Measurements from ENCODE around the gene ZNF787.
"Not testable (repeated sequence)": the region's sequence is repeated elsewhere in the genome, so short reads cannot be mapped to it uniquely, and the experiment has no call there.

The ZNF787 gene

DNA sequence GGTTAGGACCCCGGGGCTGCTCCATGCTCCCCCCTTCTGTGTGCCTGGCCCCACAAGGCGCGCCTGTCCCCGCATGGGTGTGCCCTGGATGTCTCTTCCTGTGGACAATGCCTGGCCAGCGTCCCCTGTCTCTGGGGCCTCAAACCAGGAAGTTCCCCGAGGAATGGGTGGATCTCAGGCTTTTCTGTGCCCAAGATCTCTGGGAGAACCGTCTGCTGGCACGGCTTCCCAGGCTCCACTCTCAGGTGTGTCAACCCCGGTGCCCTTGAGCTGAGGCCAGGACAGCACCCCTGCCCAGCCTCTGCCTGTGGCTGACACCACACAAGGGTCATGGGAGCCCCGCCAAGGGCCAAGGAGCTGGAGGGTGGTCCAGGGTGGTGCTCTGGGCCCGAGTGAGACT is 35.7 kb upstream of the ZNF787 start:
- Histone ChIP-seq H3K27me3 (ENCODE audit: control insufficient read depth in 5 of 5, insufficient read depth in 4 of 5, low read length in 5 of 5) (no peaks in the 10 kb centered on the region), H3K4me1 (ENCODE audit: control insufficient read depth in 5 of 5, insufficient read depth in 5 of 5, low read length in 5 of 5) (peaks cover 0 to 19% (median 4%) of the 10 kb centered on the region in 5 donors), H3K27ac (ENCODE audit: low read depth, low read length) (no peak overlapping the region), H3K9me3 (ENCODE audit: control insufficient read depth in 5 of 5, low read length in 5 of 5) (no peaks in the 10 kb centered on the region), H3K9ac (ENCODE audit: low read length in 5 of 5) (peak overlapping the region in 4 of 5 donors; percentile 14 to 42 (median 30)), H3K4me3 (ENCODE audit: low read depth in 1 of 5, low read length in 5 of 5) (no peak overlapping the region), H3K36me3 (ENCODE audit: control insufficient read depth in 5 of 5, insufficient read depth in 5 of 5, low read length in 5 of 5) (peaks cover 0 to 49% (median 46%) of the 10 kb centered on the region in 5 donors)

DNA sequence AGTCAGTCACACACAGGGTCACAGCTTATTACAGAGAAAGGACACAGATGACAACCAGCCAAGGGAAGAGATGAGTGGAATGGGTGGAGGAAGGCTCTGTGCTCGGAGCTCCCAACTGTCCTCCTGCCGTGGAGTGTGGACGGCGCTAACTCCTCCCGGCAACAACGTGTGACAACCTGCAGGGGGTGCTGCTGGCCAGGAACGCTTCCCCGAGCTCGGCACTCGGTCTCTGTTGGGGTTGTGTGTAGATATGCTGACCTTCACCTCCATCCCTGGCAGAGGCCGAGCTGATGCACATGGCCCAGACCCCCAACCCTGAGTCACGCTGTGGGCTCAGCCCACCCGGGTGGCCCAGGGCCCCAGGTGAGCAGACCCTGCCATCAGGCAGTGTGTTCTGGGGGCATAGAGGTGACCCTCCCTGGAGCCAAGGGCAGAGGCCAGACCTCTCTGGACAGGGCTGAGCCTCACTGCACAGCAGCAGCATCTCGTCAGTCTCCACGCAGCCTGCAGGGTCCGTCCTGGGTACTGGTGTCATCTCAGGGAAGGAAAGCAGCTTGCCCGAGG is 34.1 kb upstream of the ZNF787 start:
- no peak overlapping the region for H3K4me3 ChIP-seq (ENCODE audit: low read depth in 1 of 5, low read length in 5 of 5)
- no peaks in the 10 kb centered on the region for H3K9me3 ChIP-seq (ENCODE audit: control insufficient read depth in 5 of 5, low read length in 5 of 5)
- no peaks in the 10 kb centered on the region for H3K27me3 ChIP-seq (ENCODE audit: control insufficient read depth in 5 of 5, insufficient read depth in 4 of 5, low read length in 5 of 5)
- H3K27ac ChIP-seq (ENCODE audit: low read depth, low read length): no peak overlapping the region
- H3K9ac ChIP-seq (ENCODE audit: low read length in 5 of 5): no peak overlapping the region
- H3K4me1 ChIP-seq (ENCODE audit: control insufficient read depth in 5 of 5, insufficient read depth in 5 of 5, low read length in 5 of 5): peaks cover 0 to 19% (median 4%) of the 10 kb centered on the region in 5 donors
- peaks cover 0 to 40% (median 36%) of the 10 kb centered on the region in 5 donors for H3K36me3 ChIP-seq (ENCODE audit: control insufficient read depth in 5 of 5, insufficient read depth in 5 of 5, low read length in 5 of 5)

DNA sequence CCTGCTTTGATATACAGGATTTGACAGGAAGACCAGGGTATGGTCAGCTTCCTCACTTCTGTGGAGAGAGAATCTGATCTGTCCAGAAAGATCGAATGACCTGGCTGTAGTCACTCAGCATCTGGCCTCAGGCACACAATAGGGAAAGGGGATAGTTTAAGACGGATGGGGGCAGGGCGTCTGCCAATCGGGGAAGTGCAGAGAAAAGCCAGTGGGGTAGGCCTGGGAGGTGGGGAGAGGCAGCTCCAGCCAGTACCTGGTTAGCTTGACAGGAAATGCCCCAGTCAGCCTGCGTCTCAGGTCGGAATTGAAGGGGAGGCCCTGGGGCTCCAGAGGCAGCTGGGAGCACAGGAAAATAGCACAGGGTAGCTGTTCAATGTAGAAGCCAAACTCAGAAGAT is 32.4 kb upstream of the ZNF787 start:
- peaks cover 0 to 31% (median 28%) of the 10 kb centered on the region in 5 donors for H3K36me3 ChIP-seq (ENCODE audit: control insufficient read depth in 5 of 5, insufficient read depth in 5 of 5, low read length in 5 of 5)
- no peak overlapping the region for H3K27ac ChIP-seq (ENCODE audit: low read depth, low read length)

DNA sequence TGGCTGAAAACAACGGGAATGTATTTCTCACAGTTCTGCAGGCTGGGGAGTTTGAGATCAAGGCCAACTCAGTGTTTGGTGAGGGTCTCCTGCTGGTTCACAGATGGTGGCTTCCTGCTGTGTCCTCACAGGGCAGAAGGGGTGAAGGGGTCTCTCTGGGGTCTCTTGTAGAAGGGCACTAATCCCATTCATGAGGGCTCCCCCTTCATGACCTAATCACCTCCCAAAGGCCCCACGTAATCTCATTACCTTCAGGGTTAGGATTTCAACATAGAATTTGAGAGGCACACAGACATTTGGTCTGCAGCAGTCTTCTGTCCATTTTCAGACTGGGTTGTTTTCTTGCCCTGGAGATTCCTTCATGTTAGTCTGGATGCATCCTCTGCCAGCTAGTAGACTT is 31.5 kb upstream of the ZNF787 start:
- H3K27ac ChIP-seq (ENCODE audit: low read depth, low read length): no peak overlapping the region
- H3K9ac ChIP-seq (ENCODE audit: low read length in 5 of 5): no peak overlapping the region
- H3K36me3 ChIP-seq (ENCODE audit: control insufficient read depth in 5 of 5, insufficient read depth in 5 of 5, low read length in 5 of 5): peaks cover 0 to 37% (median 31%) of the 10 kb centered on the region in 5 donors

More for the DNA sequence above, 32.4 kb upstream of the ZNF787 start:
- H3K4me3 ChIP-seq (ENCODE audit: low read depth in 1 of 5, low read length in 5 of 5): no peak overlapping the region
- H3K27me3 ChIP-seq (ENCODE audit: control insufficient read depth in 5 of 5, insufficient read depth in 4 of 5, low read length in 5 of 5): no peaks in the 10 kb centered on the region
- no peak overlapping the region for H3K9ac ChIP-seq (ENCODE audit: low read length in 5 of 5)
- H3K9me3 ChIP-seq (ENCODE audit: control insufficient read depth in 5 of 5, low read length in 5 of 5): no peaks in the 10 kb centered on the region
- H3K4me1 ChIP-seq (ENCODE audit: control insufficient read depth in 5 of 5, insufficient read depth in 5 of 5, low read length in 5 of 5): peaks cover 0 to 19% (median 4%) of the 10 kb centered on the region in 5 donors

DNA sequence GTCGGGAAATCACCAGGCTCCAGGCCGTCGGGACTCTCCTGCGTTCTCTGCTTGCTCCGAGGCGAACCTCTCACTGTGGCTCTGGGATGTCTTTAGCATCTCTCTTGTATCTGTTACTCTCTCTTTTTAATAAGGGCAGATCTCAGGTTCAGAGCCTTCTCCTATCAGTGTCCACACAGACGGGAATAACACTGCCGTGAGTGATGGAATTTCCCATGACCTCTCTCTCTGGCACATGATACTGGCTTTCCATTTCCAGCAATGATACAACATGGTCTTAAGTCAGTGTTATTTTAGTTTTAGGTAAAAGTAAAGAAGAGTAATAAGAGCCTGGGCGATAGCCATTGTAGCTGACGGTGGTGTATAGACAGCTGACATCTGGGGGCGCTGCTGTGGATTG is 29.3 kb upstream of the ZNF787 start:
- Histone ChIP-seq H3K27me3 (ENCODE audit: control insufficient read depth in 5 of 5, insufficient read depth in 4 of 5, low read length in 5 of 5) (no peaks in the 10 kb centered on the region), H3K27ac (ENCODE audit: low read depth, low read length) (no peak overlapping the region), H3K4me1 (ENCODE audit: control insufficient read depth in 5 of 5, insufficient read depth in 5 of 5, low read length in 5 of 5) (peaks cover 0 to 2% (median 0%) of the 10 kb centered on the region in 5 donors), H3K4me3 (ENCODE audit: low read depth in 1 of 5, low read length in 5 of 5) (no peak overlapping the region), H3K9me3 (ENCODE audit: control insufficient read depth in 5 of 5, low read length in 5 of 5) (no peaks in the 10 kb centered on the region), H3K36me3 (ENCODE audit: control insufficient read depth in 5 of 5, insufficient read depth in 5 of 5, low read length in 5 of 5) (peaks cover 0 to 37% (median 33%) of the 10 kb centered on the region in 5 donors), H3K9ac (ENCODE audit: low read length in 5 of 5) (no peak overlapping the region)

More for the DNA sequence above, 31.5 kb upstream of the ZNF787 start:
- Histone ChIP-seq H3K9me3 (ENCODE audit: control insufficient read depth in 5 of 5, low read length in 5 of 5) (no peaks in the 10 kb centered on the region), H3K27me3 (ENCODE audit: control insufficient read depth in 5 of 5, insufficient read depth in 4 of 5, low read length in 5 of 5) (no peaks in the 10 kb centered on the region), H3K4me1 (ENCODE audit: control insufficient read depth in 5 of 5, insufficient read depth in 5 of 5, low read length in 5 of 5) (peaks cover 0 to 19% (median 4%) of the 10 kb centered on the region in 5 donors), H3K4me3 (ENCODE audit: low read depth in 1 of 5, low read length in 5 of 5) (no peak overlapping the region)

DNA sequence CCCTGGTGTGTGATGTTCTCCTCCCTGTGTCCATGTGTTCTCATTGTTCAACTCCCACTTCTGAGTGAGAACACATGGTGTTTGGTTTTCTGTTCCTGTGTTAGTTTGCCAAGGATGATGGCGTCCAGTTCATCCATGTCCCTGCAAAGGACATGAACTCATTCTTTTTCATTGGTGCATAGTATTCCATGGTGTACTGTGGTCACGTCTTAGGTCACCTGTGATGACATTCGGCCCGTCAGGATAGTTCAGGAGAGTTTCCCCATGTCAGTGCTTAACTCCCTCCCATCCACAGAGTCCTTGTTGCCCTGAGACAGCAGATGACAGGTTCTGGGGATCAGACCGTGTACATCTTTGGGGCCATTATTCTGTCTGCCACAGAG is 28.6 kb upstream of the ZNF787 start:
- Histone ChIP-seq H3K36me3 (ENCODE audit: control insufficient read depth in 5 of 5, insufficient read depth in 5 of 5, low read length in 5 of 5) (peaks cover 0 to 31% (median 28%) of the 10 kb centered on the region in 5 donors), H3K4me3 (ENCODE audit: low read depth in 1 of 5, low read length in 5 of 5) (no peak overlapping the region), H3K4me1 (ENCODE audit: control insufficient read depth in 5 of 5, insufficient read depth in 5 of 5, low read length in 5 of 5) (peaks cover 0 to 2% (median 0%) of the 10 kb centered on the region in 5 donors), H3K27me3 (ENCODE audit: control insufficient read depth in 5 of 5, insufficient read depth in 4 of 5, low read length in 5 of 5) (no peaks in the 10 kb centered on the region), H3K27ac (ENCODE audit: low read depth, low read length) (no peak overlapping the region), H3K9ac (ENCODE audit: low read length in 5 of 5) (no peak overlapping the region), H3K9me3 (ENCODE audit: control insufficient read depth in 5 of 5, low read length in 5 of 5) (no peaks in the 10 kb centered on the region)

DNA sequence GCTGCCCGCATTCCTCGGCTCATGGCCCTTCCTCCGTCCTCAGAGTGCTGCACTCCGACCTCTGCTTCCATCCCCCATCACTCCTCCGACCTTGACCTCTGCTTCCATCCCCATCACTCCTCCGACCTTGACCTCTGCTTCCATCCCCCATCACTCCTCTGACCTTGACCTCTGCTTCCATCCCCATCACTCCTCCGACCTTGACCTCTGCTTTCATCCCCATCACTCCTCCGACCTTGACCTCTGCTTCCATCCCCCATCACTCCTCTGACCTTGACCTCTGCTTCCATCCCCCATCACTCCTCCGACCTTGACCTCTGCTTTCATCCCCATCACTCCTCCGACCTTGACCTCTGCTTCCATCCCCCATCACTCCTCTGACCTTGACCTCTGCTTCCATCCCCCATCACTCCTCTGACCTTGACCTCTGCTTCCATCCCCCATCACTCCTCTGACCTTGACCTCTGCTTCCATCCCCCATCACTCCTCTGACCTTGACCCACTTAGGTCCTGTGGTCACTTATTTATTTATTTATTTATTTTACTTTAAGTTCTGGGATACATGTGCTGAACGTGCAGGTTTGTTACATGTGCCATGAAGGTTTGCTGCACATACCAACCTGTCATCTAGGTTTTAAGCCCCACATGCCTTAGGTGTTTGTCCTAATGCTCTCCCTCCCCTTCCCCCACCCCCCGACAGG is 28.0 kb upstream of the ZNF787 start:
- peaks cover 0 to 31% (median 25%) of the 10 kb centered on the region in 5 donors for H3K36me3 ChIP-seq (ENCODE audit: control insufficient read depth in 5 of 5, insufficient read depth in 5 of 5, low read length in 5 of 5)
- not testable (repeated sequence) for H3K27me3 ChIP-seq (ENCODE audit: control insufficient read depth in 5 of 5, insufficient read depth in 4 of 5, low read length in 5 of 5); H3K27ac ChIP-seq (ENCODE audit: low read depth, low read length); H3K4me3 ChIP-seq (ENCODE audit: low read depth in 1 of 5, low read length in 5 of 5); H3K4me1 ChIP-seq (ENCODE audit: control insufficient read depth in 5 of 5, insufficient read depth in 5 of 5, low read length in 5 of 5); H3K9ac ChIP-seq (ENCODE audit: low read length in 5 of 5); H3K9me3 ChIP-seq (ENCODE audit: control insufficient read depth in 5 of 5, low read length in 5 of 5)

DNA sequence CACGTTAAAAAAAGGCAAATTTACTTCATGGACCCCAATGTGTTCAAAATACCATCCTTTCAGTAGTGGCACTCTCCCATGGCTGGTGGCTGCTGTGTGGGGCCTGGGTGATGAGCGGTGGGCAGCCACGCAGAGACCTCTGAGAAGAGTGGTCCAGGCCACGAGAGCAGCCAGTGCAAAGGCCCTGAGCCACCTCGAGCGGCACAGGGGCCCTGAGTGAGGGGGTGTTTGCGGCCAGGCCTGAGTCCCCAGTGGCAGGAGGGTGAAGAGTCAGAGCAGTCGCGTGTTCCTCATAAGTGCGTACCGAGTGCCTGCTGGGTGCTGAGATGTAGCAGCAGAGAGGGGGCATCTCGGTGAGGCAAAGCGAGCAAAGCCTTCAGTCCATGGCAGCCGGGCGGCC is 27.0 kb upstream of the ZNF787 start:
- H3K27me3 ChIP-seq (ENCODE audit: control insufficient read depth in 5 of 5, insufficient read depth in 4 of 5, low read length in 5 of 5): no peaks in the 10 kb centered on the region
- no peak overlapping the region for H3K27ac ChIP-seq (ENCODE audit: low read depth, low read length)
- H3K4me1 ChIP-seq (ENCODE audit: control insufficient read depth in 5 of 5, insufficient read depth in 5 of 5, low read length in 5 of 5): peaks cover 0 to 4% (median 3%) of the 10 kb centered on the region in 5 donors
- H3K36me3 ChIP-seq (ENCODE audit: control insufficient read depth in 5 of 5, insufficient read depth in 5 of 5, low read length in 5 of 5): peaks cover 0 to 31% (median 21%) of the 10 kb centered on the region in 5 donors
- no peak overlapping the region for H3K9ac ChIP-seq (ENCODE audit: low read length in 5 of 5)
- H3K4me3 ChIP-seq (ENCODE audit: low read depth in 1 of 5, low read length in 5 of 5): no peak overlapping the region
- H3K9me3 ChIP-seq (ENCODE audit: control insufficient read depth in 5 of 5, low read length in 5 of 5): no peaks in the 10 kb centered on the region

DNA sequence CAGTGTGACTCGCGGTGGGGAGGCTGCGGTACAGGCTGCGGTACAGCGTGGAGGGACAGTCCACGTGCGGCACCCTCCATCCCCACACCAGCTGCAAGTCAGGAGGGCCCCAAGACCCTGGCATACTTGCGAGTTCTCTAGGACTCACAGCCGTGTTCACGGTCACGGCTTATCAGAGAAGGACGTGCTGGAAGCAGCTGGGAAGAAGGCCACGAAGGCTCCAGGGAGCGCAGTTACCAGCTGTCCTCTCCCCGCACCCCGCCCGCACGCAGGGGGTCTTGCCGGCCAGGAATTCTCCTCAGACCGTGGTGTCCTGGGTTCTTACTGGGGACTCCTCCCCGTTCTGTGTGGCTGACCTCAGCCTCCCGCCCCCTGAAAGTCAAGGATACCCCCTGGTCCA is 26.2 kb upstream of the ZNF787 start:
- Histone ChIP-seq H3K27ac (ENCODE audit: low read depth, low read length) (no peak overlapping the region), H3K4me1 (ENCODE audit: control insufficient read depth in 5 of 5, insufficient read depth in 5 of 5, low read length in 5 of 5) (peaks cover 0 to 9% (median 7%) of the 10 kb centered on the region in 5 donors), H3K27me3 (ENCODE audit: control insufficient read depth in 5 of 5, insufficient read depth in 4 of 5, low read length in 5 of 5) (no peaks in the 10 kb centered on the region), H3K9ac (ENCODE audit: low read length in 5 of 5) (no peak overlapping the region), H3K9me3 (ENCODE audit: control insufficient read depth in 5 of 5, low read length in 5 of 5) (no peaks in the 10 kb centered on the region), H3K4me3 (ENCODE audit: low read depth in 1 of 5, low read length in 5 of 5) (no peak overlapping the region), H3K36me3 (ENCODE audit: control insufficient read depth in 5 of 5, insufficient read depth in 5 of 5, low read length in 5 of 5) (peaks cover 0 to 31% (median 21%) of the 10 kb centered on the region in 5 donors)

DNA sequence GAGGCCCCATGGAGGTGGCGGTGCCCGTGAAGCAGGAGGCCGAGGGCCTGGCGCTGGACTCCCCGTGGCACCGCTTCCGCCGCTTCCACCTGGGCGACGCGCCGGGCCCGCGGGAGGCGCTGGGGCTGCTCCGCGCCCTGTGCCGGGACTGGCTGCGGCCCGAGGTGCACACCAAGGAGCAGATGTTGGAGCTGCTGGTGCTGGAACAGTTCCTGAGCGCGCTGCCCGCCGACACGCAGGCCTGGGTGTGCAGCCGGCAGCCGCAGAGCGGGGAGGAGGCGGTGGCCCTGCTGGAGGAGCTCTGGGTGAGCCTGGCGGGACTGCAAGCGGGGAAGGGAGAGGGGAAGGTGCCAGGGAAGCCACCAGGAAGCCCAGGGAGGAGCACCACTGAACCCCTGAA is 25.8 kb upstream of the ZNF787 start:
- no peak overlapping the region for H3K9ac ChIP-seq (ENCODE audit: low read length in 5 of 5)
- H3K4me1 ChIP-seq (ENCODE audit: control insufficient read depth in 5 of 5, insufficient read depth in 5 of 5, low read length in 5 of 5): peaks cover 0 to 12% (median 8%) of the 10 kb centered on the region in 5 donors
- H3K36me3 ChIP-seq (ENCODE audit: control insufficient read depth in 5 of 5, insufficient read depth in 5 of 5, low read length in 5 of 5): peaks cover 0 to 31% (median 21%) of the 10 kb centered on the region in 5 donors
- H3K27me3 ChIP-seq (ENCODE audit: control insufficient read depth in 5 of 5, insufficient read depth in 4 of 5, low read length in 5 of 5): no peaks in the 10 kb centered on the region
- no peaks in the 10 kb centered on the region for H3K9me3 ChIP-seq (ENCODE audit: control insufficient read depth in 5 of 5, low read length in 5 of 5)
- no peak overlapping the region for H3K4me3 ChIP-seq (ENCODE audit: low read depth in 1 of 5, low read length in 5 of 5)
- H3K27ac ChIP-seq (ENCODE audit: low read depth, low read length): no peak overlapping the region

Data from subcutaneous abdominal adipose tissue (tissue), 5 donors.